Uterus (tissue), 4 donors: ENCODE results near the gene C16orf74. TPM values are rescaled to one million over a fixed set of nuclear protein-coding genes. Genes with fewer than 3 reads are reported as not detected.
A peak's percentile ranks its signal among the peaks of the same experiment; 100 is the strongest.

ENCODE experiments used
- DNase-seq, 2 donors: peaks; one replicate each; pipeline ENCODE4 v3.0.0-alpha.2; 2019 to 2020
- H3K27ac ChIP-seq, 2 donors: fragments of 200-600 bp; sonication (generic); 1 replicate in 1 of 2; 2 replicates in 1 of 2; pipeline ENCODE4 v1.5.1; 2016 to 2018
- H3K27me3 ChIP-seq, 2 donors: fragments of 200-600 bp; sonication (generic); one replicate each; pipeline ENCODE4 v1.5.1; 2018 to 2019; ENCODE audit warnings: control low read depth in 1 of 2
- H3K36me3 ChIP-seq, 2 donors: fragments of 200-600 bp; sonication (generic); one replicate each; pipeline ENCODE4 v1.5.1; 2019; ENCODE audit warnings: control low read depth in 1 of 2
- H3K4me1 ChIP-seq, 2 donors: fragments of 200-600 bp; sonication (generic); one replicate each; pipeline ENCODE4 v1.5.1; 2018 to 2019; ENCODE audit warnings: control low read depth in 1 of 2
- H3K4me3 ChIP-seq, 2 donors: fragments of 200-600 bp; sonication (generic); 1 replicate in 1 of 2; 2 replicates in 1 of 2; pipeline ENCODE4 v1.5.1; 2018 to 2019; ENCODE audit warnings: mild to moderate bottlenecking in 1 of 2
- H3K9me3 ChIP-seq, 2 donors: fragments of 200-600 bp; sonication (generic); one replicate each; pipeline ENCODE4 v1.5.1; 2019; ENCODE audit warnings: control low read depth in 1 of 2
- CTCF ChIP-seq, 4 experiments: fragments of 200-600 bp in 2 of 4; fragments of 450-650 bp in 2 of 4; sonication (generic) in 2 of 4; IDR thresholded peaks; one replicate each; pipeline ENCODE4 v1.5.1; 2016 to 2019; ENCODE audit warnings: antibody characterized with exemption in 4 of 4, mild to moderate bottlenecking in 2 of 4, moderate library complexity in 1 of 4
- POLR2A ChIP-seq, 2 donors: fragments of 450-650 bp; IDR thresholded peaks; one replicate each; pipeline ENCODE4 v1.6.1; 2016; ENCODE audit warnings: antibody characterized with exemption in 2 of 2, mild to moderate bottlenecking in 1 of 2, moderate library complexity in 1 of 2
- intact Hi-C: fragments of 100-400 bp; cut with DNase I; formaldehyde crosslinking; loops from one replicate; pipeline ENCODE4 v1.15.1; 2023; ENCODE audit warnings: low total_unique reads
- total RNA-seq, 4 donors: library from RNA; depleted of rRNA in 3 of 4; stranded (reverse); fragments of >200 nt in 3 of 4; gene quantifications; one replicate each; pipeline versions ENCODE4 v1.1.0 to v1.2.4, GENCODE V29; 2014 to 2023
- donor health status: DM: yes; HTN: yes; CAD: no.

C16orf74 gene
- total RNA-seq, 4 donors from 2014 or later = 2.5 to 6.4 TPM; not detected in 2

DNA sequence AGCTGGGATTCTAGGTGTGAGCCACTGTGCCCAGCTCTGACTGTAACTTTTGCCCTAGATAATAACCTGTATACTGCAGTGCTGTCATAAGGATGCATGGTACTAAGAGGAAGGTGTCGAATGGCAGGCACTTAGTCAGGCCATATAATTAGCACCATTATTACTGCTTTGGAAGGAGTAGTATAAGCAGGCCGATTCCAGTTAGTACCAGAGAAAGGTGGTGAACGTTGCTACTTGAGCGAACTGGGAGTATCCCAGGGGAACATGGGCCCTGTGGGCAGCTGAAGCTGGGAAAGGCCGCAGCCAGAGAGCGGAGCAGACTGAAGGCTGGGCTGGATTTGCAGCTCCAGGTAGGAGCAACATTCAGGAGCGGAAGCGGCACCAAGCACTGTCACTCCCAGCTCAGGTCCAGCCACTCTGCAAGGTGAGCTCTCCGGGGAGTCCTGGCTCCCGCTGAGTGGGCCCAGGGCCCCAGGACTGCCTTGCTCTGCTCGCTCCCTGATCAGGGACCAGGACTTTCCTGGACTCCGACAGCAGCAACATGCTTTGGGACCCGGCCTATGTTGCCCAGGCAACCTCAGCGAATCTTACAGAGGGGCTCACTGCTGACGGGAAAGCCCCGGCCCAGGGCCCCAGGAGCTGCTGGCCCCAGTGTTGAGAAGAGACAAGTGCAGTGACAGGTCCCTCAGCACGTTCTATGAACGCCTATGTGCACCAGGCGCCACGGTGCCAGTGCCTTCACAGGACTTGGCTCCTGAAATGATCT lies 28.6 kb downstream of the C16orf74 start:
- TF ChIP-seq POLR2A (IDR thresholded peaks at IDR 0.05) = no peak
- no peak for TF ChIP-seq CTCF (IDR thresholded peaks at IDR 0.05)
- Histone ChIP-seq H3K4me1 (no peaks in the 10 kb centered on the region), H3K36me3 (no peaks in the 10 kb centered on the region), H3K27ac (no peak overlapping the region), H3K4me3 (no peak overlapping the region), H3K9me3 (no peaks in the 10 kb centered on the region), H3K27me3 (no peaks in the 10 kb centered on the region)
- DNase-seq = no peak
- intact Hi-C loops = no loop called here

DNA sequence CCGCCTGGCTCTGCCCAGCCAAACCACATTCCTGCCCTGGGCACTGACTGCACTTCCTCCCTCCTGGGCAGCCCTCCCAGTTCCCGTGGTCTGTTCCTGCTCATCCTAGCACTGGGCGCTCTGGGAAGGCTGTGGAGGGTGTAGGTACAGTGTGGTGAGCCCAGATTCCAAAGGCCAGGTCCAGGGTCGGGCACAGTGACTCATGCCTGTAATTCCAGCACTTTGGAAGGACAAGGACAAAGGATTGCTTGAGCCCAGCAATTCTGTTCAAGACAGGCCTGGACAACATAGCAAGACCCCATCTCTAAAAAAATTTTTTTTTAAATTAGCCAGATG lies 30.6 kb downstream of the C16orf74 start:
- no peak overlapping the region for H3K27ac ChIP-seq
- H3K4me1 ChIP-seq = no peaks in the 10 kb centered on the region
- H3K27me3 ChIP-seq = no peaks in the 10 kb centered on the region
- no peaks in the 10 kb centered on the region for H3K9me3 ChIP-seq
- DNase-seq = no peak
- H3K36me3 ChIP-seq = no peaks in the 10 kb centered on the region
- TF ChIP-seq POLR2A (IDR thresholded peaks at IDR 0.05) (no peak), CTCF (IDR thresholded peaks at IDR 0.05) (no peak)
- no peak overlapping the region for H3K4me3 ChIP-seq
- intact Hi-C loops = no loop called here

GRCh38 chr16:85719605-85720301 lies 31.1 kb downstream of the C16orf74 start:
- Histone ChIP-seq H3K27ac (no peak overlapping the region), H3K9me3 (no peaks in the 10 kb centered on the region), H3K27me3 (no peaks in the 10 kb centered on the region), H3K36me3 (no peaks in the 10 kb centered on the region), H3K4me1 (no peaks in the 10 kb centered on the region), H3K4me3 (no peak overlapping the region)
- no peak for DNase-seq
- TF ChIP-seq CTCF (IDR thresholded peaks at IDR 0.05) (no peak), POLR2A (IDR thresholded peaks at IDR 0.05) (no peak)
- intact Hi-C loops = loop anchor here (10.0 kb wide), 1 partner anchor 445 kb away; no protein-coding TSS in a partner anchor

- intact Hi-C loops = loop anchor here (10.0 kb wide), 1 partner anchor 444 kb away; no protein-coding TSS in a partner anchor
- Histone ChIP-seq H3K27me3 (no peaks in the 10 kb centered on the region), H3K4me1 (no peaks in the 10 kb centered on the region), H3K36me3 (no peaks in the 10 kb centered on the region), H3K9me3 (no peaks in the 10 kb centered on the region), H3K4me3 (no peak overlapping the region), H3K27ac (no peak overlapping the region)
- TF ChIP-seq POLR2A (IDR thresholded peaks at IDR 0.05) (no peak), CTCF (IDR thresholded peaks at IDR 0.05) (peak in 1 of 4 experiments; percentile 14)
- DNase-seq = no peak
Measured at GRCh38 chr16:85718682-85719081, 32.2 kb downstream of the C16orf74 start.

DNA sequence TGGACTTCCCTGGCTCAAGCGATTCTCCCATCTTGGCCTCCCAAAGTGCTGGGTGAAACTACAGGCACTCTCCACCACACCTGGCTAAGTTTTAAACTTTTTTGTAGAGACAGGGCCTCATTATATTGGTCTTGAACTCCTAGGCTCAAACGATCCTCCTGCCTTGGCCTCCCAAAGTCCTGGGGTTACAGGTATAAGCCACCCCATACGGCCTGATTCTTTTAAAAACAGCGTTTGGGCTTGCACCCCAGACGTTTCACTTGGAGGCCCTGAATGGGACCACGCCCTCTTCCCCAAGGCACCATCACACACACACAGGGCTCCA lies 32.8 kb downstream of the C16orf74 start:
- TF ChIP-seq CTCF (IDR thresholded peaks at IDR 0.05) (peak in 1 of 4 experiments; percentile 11), POLR2A (IDR thresholded peaks at IDR 0.05) (no peak)
- H3K36me3 ChIP-seq = no peaks in the 10 kb centered on the region
- no peak overlapping the region for H3K27ac ChIP-seq
- no peaks in the 10 kb centered on the region for H3K27me3 ChIP-seq
- H3K4me1 ChIP-seq = no peaks in the 10 kb centered on the region
- no peak overlapping the region for H3K4me3 ChIP-seq
- H3K9me3 ChIP-seq = no peaks in the 10 kb centered on the region
- intact Hi-C loops = loop anchor here (10.0 kb wide), 1 partner anchor 443 kb away; no protein-coding TSS in a partner anchor
- DNase-seq = no peak
